ENCODE measurements around the gene CHD6.

CHD6 gene

DNA sequence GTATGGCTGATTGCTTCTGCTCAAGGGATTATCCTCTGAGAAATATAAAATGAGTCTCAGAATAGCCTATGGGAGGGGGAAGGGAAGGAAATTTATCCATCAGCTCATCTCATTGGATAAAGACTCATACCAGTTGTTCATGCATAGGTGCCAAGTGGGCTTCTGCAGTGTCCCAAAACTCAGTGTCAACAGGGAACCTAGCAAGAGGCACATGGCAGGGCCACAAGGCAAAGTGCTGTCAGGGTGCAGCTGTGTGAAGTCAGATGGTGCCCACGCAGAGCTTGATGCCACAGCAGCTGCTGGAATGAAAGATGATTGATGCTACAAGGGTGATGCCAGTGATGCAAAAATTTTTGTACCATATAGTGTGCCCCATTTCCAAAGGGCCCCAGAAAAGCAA lies 3.2 kb upstream of the CHD6 start:
- no peak for DNase-seq (ENCODE audit: low read depth)

DNA sequence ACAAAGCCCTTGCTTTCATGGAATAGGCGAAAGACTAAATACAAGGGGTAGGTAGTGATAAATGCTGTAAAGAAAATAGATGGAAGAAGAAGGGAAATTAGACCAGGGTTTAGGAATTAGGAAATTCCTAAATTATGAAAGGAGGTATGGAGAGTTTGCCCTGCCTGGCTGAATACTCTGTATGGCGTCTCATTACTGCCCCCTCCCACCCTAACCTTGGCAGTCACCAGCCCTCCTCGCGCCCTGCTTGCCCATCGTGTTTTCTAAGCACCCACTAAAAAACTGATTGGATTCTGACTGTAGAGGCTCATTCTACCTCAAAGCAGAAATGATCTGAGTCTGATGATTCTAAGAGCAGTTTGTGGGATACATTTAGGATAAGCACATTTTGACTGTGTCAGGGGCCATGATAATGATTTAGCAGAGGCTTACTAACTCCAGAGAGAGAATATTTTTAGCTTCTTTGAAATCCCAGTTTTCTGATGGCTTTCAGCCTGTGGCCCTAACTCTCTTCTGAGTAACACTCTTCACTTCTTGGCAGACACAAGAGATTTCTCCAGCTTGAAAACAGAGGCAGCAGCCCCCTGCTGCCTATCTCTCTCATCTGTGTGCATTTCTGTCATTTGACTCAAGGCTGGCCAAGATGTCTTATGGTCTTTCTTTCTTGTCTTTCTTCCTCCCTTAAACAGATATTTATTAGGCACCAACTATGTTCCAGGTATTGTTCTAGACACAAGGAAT lies 1.4 kb upstream of the CHD6 start:
- DNase-seq (ENCODE audit: low read depth): no peak

DNA sequence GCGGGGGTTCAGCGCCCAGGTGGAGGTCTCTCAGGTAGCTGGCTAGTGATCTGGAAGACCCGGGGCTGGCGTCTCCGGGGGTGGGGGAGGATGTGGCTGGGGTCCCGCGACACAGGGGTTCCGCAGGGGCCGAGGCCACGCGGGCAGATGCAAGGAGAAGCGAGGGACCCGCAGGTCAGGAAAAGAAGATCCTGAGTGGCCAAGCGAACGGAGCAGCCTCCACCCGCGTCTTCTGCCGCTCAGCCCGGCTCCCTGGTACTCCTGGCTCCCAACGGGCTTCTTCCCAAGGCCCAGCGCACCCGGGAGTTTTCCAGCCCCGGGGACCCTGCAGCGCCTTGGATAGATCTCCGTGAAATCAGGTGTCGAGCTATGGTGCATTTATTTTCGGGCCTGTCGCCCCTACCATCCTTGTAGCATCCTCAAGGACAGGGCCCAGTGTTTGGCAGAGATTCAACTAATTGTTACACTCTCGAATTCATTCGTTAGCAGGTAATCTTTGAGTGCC lies 682 bp upstream of the CHD6 start:
- DNase-seq (ENCODE audit: low read depth): no peak

DNA sequence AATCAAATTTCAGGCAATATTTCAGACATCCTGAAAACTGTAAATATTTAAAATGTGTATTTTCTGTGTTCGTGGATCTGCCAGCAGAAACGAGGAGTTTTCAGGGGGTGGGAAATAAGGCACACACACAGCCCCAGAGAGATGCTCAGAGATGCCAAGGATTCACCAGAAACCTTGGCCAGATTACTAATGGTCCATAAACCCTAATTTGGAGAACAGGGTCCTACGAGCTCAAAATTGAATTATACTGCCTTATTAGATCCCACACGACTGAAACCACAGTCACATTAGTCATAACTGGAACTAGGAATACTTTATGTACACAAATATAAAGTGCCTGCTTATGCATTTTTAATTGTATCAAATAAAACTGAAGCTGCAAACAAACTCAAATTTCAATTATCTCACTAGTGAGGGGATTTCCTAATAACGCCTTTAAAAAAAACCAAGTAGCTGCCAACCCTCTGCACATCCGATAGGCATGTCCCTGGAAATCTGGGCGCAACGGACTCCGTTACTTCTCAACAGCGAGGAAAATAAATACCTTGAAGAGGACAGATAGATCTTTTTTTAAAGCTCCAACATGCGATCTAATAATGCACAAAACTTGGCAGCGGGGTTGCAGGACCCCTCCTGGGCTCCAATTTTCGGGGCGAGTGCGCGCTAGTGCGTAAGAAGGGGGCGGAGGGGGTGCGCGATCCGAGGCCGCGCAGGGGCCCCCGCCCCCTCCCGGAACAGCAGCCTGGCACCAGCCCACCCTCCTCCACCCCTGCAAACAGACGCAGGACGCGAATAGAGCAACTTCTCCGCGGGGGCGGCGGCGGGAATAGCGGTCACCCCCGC lies 897 bp downstream of the CHD6 start:
- no peak for DNase-seq (ENCODE audit: low read depth)

DNA sequence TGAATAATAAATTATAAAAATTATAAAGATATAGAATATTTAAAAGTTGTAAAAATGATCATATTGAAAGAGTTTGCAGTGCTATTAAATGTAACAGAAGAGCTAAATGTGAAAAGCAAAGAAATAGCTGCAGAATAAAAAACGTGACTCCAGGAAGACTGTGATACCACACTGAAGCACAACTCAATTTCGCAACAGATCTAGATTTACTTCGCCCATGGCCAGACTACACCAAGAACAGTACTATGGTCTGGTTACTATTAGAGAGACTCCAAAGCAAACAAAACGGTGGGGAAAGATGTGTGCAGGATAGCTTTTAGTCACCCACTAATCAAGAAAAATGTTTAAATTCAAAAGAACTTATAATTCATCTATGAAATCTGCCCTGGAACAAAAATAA lies 1.9 kb downstream of the CHD6 start:
- DNase-seq (ENCODE audit: low read depth): no peak

DNA sequence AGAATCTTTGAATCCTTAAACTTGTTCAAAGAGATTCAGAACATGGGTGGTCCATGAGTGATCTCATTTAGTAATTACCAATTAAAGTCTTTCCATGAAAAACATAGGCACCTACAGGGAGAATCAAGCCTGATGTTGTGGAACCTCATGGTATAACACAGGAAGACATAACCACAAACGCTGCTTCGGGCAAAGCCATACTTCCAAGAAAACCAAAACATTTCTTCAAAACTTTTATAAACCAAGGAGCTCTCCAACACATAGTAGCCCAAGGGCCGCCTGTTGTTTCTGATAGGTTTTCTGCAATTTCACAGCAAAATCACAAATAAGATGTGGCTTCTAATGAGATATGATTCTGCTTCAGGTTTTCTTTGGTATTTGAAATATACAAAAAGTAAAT lies 2.5 kb downstream of the CHD6 start:
- DNase-seq (ENCODE audit: low read depth): no peak

DNA sequence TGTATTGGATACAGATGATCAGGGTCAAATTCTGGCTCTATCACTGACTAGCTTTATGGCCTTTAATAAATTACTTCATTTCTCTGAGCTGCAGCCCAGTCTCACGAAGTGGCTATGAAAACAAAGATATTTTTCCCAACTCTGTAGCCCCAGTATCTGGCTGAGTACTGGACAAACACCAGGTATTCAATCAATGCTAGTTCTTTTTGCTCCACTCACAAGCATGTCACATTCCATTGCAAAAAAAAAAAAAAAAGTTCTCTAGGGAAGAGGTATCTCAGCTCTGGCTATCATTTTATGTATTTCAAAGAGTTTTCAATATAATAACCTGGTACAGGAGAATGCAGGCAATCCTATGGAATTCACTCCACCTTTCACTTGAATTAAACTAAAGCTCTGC lies 3.1 kb downstream of the CHD6 start:
- DNase-seq (ENCODE audit: low read depth): no peak

DNA sequence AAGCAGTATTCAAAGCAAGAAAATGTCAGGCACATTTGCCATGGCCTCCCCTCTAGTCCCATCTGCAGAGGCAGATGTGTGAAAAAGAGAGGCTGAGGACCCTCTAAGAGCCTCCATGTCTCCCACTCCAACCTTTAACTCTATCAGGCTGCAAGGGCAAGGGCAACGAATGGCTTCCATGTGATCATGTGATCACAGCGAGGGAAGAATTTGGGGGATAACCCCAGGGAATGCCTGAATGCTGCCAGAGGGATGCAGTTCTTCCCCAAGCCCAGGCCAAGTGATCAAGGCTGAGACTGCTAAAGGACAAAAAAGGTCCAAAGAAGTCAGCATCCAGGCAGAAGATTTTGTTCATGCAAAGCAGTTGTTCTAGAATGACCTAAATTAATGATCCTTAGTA lies 4.9 kb downstream of the CHD6 start:
- DNase-seq (ENCODE audit: low read depth): no peak

DNA sequence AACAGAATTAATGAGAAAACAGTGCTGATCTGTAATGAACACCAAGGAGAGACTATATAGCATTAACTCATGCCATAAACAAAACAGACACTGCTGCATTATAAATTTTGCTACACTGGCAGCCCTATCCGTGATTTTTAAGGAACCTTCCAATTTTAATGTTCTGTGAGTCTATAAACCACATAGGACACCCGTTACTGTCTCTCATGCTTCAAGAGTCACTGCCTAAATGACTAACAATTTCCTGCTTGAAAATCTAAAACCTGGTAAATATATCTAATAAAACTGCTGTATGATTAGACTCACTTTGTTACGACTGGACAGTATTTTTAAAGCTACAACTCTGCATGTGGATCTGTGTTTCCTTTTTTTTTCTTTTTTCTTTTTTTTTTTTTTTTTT lies 8.7 kb downstream of the CHD6 start:
- DNase-seq (ENCODE audit: low read depth): no peak

DNA sequence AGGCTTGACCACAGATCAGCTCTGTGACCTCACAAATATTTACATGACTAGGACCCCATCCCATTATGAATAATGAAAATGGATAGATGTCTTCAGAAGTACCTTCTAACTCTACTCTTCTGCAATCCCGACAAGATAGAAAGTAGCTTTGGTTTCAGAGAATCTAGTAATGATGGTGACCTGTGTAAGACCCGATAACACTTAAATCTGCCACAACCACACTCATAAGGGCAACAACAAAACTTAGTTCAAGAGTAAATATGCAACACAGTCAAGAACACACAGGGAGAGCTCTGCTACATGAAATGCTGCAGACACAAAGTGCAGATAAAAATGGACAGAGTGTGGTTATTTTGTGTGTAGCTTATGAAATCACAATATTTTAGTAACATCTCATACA lies 9.6 kb downstream of the CHD6 start:
- no peak for DNase-seq (ENCODE audit: low read depth)

DNA sequence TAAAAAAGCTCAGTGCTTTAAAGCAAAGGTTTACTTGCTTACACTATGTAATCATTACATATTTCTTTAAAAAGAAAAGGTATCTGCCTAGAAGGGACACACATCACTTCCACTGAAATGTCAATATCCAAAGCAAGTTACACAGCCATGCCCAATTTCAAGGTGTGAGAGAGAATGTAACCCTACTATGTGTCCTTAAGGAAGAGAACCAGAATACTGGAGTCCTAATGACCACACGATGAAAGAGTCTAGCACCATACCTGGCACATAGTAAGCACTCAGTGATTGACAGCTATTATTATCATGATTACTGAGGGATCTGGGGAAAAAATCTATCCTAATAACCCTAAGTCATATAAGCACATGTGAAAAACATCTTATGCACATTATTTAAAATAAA lies 10.4 kb downstream of the CHD6 start:
- no peak for DNase-seq (ENCODE audit: low read depth)

DNA sequence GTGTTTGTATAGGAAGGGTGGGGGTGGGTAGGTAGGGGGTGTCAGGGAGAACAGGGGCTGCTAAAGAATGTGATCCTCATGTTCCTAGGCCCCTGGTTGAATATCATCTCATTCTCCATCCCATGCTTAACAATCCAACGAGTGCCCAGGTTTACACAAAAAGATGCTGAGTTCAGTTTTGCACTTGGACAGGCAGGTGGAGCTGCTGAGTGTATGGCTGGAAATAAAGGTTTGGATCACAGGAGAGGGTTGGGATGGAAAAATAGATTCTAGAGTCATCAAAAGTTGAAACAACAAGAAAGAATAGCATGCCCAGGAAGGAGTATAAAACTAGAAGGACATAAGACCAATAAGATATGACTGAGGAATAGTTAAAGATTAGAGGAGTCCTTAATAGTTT lies 14.2 kb downstream of the CHD6 start:
- DNase-seq (ENCODE audit: low read depth): no peak

DNA sequence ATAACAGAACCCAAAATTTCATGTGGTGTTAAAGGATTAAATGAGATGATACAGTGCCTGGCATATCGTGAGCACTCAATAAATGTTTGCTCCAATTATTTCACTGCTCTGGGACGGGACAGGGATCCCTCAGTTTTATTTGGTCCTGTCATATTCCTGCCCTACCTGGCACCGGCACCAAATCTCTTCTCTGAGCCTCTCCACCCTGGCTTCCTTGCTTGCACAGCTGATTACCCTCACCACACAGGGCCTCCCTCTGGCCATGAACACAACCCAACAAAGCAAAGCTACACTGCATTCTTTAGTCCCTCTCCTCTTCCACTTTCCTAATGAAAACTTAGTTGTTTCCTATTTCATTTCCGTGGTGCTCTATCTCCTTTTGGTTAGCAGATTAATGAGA lies 16.4 kb downstream of the CHD6 start:
- DNase-seq (ENCODE audit: low read depth): no peak

DNA sequence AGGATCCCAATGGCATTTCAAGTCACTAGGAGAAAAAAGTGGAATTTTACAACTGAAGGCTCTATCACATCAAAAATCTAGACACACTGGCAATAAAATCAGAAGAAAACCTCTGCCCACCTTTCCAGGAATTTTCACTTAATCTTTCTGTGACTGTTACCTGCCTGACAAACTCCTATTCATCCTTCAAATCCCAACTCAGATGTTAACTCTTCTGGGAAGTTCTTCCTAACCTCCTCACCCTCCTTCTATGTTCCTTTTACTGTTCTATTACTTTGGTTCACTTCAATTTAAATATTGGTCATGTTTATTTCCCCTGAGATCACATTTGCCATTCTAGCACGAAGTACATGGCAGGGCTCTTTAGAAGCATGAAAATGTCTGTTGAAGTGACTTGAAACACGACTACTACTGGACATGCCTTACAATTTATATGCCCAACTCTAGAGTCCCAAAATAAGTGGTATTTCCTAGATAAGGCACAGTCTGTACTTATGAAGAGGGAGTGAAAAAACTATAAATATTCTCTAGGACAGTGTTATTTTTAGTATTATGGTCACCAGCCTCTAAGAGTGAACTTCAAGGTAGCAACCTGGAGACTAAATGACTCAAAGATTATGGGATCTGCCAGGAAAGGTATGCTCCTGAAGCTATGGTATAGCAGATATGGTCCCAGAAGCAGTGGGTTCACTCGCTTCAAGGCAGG lies 17.1 kb downstream of the CHD6 start:
- DNase-seq (ENCODE audit: low read depth): no peak

DNA sequence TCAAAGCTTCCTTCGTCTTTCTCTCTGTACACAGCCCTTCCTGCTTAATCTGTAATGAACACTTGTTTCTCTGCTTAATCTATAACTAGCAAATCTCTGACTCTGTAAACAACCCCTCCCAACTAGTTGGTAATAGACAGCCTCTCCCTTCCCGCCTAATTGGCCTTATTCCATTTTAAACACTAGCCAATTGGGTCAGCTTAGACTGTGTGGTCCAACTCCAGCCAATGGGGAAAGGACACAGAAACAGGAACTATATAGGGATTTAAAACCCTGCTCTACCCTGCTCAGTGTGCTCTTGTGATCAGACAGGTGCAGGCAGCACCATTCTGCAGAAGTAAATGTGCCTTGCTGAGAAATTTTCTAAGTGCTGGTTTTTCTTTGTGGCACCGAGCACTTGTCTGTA lies 18.5 kb downstream of the CHD6 start:
- no peak for DNase-seq (ENCODE audit: low read depth)

DNA sequence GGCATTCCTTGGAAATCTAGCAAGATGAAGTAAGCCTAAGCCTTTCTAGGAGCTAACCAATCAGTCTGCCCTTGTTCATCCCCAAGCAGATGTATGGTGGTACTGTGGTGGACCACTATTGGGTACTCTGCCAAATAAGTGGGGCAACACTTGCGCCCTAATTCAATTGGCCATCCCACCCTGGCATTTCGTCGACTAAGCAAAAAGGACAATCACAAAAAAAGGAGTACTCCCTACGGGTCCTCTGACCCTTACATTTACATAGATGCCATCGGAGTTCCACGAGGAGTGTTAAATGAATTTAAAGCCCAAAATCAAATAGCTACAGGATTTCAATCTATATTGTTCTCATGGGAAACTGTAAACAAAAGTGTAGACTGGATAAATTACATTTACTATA lies 19.5 kb downstream of the CHD6 start:
- no peak for DNase-seq (ENCODE audit: low read depth)

DNA sequence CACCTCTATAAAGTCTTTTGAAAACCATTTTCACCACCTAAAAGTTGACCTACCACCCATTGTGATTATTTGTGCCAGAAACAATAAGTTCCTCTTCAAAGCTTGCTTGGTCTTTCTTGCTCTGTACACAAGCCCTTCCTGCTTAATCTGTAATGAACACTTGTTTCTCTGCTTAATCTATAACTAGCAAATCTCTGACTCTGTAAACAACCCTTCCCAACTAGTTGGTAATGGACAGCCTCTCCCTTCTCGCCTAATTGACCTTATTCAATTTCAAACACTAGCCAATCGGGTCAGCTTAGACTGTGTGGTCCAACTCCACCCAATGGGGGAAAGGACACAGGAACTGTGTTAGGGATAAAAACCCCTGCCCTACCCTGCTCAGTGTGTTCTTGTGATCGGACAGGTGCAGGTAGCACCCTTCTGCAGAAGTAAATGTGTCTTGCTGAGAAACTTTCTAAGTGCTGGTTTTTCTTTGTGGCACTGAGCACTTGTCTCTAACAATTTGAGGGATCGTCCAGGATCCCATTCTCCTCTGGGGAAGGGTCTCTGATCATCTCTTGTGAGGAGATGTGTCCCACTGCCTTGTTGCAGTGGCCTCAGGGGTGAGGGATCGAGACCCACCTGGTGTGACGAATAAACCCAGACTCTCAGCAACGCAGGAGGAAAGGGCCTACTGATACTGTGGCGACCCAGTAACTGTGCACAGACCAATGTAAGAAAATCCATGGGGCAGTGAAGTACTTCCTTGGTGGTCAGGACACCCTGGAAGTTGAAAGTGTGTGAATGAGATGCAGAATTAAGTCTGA lies 23.5 kb downstream of the CHD6 start:
- DNase-seq (ENCODE audit: low read depth): no peak

DNA sequence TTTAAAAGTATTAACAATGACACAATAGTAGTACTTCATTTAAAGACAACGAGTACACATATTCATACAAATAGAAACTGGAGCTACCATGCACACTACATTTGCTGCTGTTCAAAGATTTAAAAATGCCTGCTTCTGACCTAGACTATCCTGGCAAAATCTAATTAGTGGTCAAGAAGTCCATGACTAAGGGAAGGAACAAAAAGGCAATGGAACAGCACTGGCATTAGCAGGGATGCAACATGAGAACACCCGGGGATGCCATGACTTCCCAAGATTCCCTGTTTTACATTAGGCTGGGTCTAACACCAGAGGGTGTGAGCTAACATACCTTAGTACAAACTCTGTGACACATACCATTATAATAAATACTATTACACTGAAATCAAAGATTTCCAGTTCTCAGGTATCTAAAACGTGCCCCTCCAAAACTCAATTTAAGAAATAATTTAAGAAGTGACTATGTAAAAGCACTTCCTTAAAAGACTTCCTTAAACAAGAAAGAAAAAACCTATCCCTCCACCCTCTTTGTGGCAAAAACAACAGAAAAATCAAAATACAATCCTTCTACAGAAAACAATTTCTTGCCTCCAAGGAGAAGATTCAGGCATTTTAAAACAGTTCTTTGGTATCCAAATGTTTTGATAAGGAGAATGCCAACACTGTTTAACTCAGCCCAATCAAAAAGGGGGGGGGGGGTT lies 25.5 kb downstream of the CHD6 start:
- no peak for DNase-seq (ENCODE audit: low read depth)

DNA sequence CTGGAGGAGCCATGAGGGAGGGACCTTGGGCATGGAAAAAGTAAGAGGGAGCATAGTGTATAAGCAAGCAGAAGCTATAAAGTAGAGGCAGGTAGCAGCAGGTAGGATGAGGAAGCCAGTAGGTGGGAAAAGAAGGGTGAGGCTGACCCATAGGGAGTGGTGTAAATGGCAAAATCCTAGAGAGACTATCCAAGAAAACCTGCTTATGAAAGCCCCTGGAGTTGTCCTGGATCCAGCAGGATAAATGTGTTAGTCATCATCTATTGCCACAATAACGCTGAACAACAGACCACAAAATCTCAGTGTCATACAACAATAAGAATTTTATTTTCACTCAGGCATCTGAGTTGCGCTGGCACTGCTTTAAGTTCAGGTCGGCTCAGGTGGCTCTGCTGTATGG lies 30.2 kb downstream of the CHD6 start:
- peak; percentile 35 for DNase-seq (ENCODE audit: low read depth)

DNA sequence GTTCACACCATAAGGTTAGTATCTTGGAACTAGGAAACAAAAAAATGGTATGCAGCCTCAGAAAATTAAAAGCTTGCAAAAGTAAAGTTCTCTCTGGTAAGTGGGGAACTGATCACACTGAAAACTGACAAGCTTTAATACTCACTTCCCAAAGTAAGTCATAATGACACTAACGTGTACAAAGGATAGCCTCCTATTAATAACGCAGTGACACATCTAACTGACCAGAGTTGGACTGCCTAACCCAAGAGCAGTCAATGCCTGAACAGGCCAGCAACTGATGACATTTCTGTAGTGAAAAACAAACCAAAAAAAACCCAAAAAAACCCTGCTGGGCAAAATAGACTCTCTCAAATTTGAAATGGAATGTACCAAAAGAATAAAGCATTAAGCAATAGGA lies 30.7 kb downstream of the CHD6 start:
- no peak for DNase-seq (ENCODE audit: low read depth)

DNA sequence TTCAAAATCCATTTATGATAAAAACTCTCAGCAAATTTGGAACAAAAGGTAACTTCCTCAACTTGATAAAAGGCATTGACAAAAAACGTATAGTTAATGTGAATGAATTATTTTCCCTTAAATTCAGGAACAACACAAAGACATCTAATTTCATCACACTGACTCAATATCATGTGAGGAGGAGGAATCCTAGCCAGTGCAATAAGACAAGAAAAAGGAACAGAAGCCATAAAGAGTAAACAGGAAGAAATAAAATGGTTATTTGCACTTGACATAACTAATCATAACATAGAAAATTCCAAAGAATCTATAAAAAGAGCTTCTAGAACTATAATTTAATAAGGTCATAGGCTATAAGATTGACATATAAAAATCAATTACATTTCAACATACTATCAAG lies 31.4 kb downstream of the CHD6 start:
- DNase-seq (ENCODE audit: low read depth): no peak
